CD14-positive monocyte (primary cell): ENCODE measurements around the gene SEMA5B. TPM values are rescaled to one million over a fixed set of nuclear protein-coding genes. Genes with fewer than 3 reads are reported as not detected.

Experiments
- DNase-seq, 3 donors: peaks; one replicate each; pipeline ENCODE4 v3.0.0-alpha.2; 2011 to 2022
- H2AFZ ChIP-seq: 2 replicates; pipeline ENCODE4 v1.6.0; 2012; ENCODE audit warnings: mild to moderate bottlenecking, low read depth, low read length, inconsistent platforms; ENCODE audit not compliant: insufficient read depth, poor library complexity, severe bottlenecking
- H3K27ac ChIP-seq, 2 donors: 1 replicate in 1 of 2; 2 replicates in 1 of 2; pipeline ENCODE4 v1.5.1; 2012 to 2013; ENCODE audit warnings: low read length in 2 of 2, control low read depth in 1 of 2, inconsistent platforms in 1 of 2, low read depth in 1 of 2, mild to moderate bottlenecking in 1 of 2
- H3K27me3 ChIP-seq, 2 donors: one replicate each; pipeline versions ENCODE4 v1.6.0 to v1.6.1; 2011 to 2013; ENCODE audit warnings: low read length in 2 of 2; ENCODE audit not compliant: control insufficient read depth in 2 of 2, insufficient read depth in 2 of 2
- H3K36me3 ChIP-seq, 2 donors: replicated peaks in 1 of 2; 1 replicate in 1 of 2; 2 replicates in 1 of 2; pipeline versions ENCODE4 v1.5.1 to v1.6.1; 2012 to 2013; ENCODE audit warnings: low read length in 2 of 2, control low read depth in 1 of 2, inconsistent platforms in 1 of 2, mild to moderate bottlenecking in 1 of 2; ENCODE audit not compliant: insufficient read depth in 2 of 2, control insufficient read depth in 1 of 2
- H3K4me1 ChIP-seq, 2 donors: 1 replicate in 1 of 2; 2 replicates in 1 of 2; pipeline versions ENCODE4 v1.5.1 to v1.6.1; 2012 to 2013; ENCODE audit warnings: low read length in 2 of 2, control low read depth in 1 of 2, inconsistent platforms in 1 of 2, mild to moderate bottlenecking in 1 of 2, moderate library complexity in 1 of 2; ENCODE audit not compliant: insufficient read depth in 2 of 2, control insufficient read depth in 1 of 2
- H3K4me2 ChIP-seq: replicated peaks from 2 replicates; pipeline ENCODE3; 2012; ENCODE audit warnings: low read length, moderate library complexity, mild to moderate bottlenecking; ENCODE audit not compliant: poor library complexity, severe bottlenecking; ENCODE audit errors: extremely low read depth
- H3K4me3 ChIP-seq, 3 experiments: fragments of 200-600 bp in 1 of 3; sonication (generic) in 1 of 3; replicated peaks in 1 of 3; 1 replicate in 2 of 3; 2 replicates in 1 of 3; pipeline ENCODE4 v1.5.1; 2011 to 2013; ENCODE audit warnings: low read length in 3 of 3, mild to moderate bottlenecking in 3 of 3, control low read depth in 2 of 3, low read depth in 2 of 3, inconsistent platforms in 1 of 3, moderate library complexity in 1 of 3
- H3K79me2 ChIP-seq: 2 replicates; pipeline ENCODE4 v1.6.0; 2012; ENCODE audit warnings: mild to moderate bottlenecking, control low read depth, inconsistent platforms, low read length, moderate library complexity; ENCODE audit not compliant: insufficient read depth
- H3K9ac ChIP-seq: 2 replicates; pipeline ENCODE4 v1.6.0; 2017; ENCODE audit warnings: low read length, mild to moderate bottlenecking; ENCODE audit not compliant: insufficient read depth, poor library complexity, severe bottlenecking
- H3K9me3 ChIP-seq, 2 donors: replicated peaks in 1 of 2; 1 replicate in 1 of 2; 2 replicates in 1 of 2; pipeline versions ENCODE4 v1.5.1 to v1.6.1; 2012 to 2013; ENCODE audit warnings: low read length in 2 of 2, control low read depth in 1 of 2; ENCODE audit not compliant: control insufficient read depth in 1 of 2, insufficient read depth in 1 of 2
- H4K20me1 ChIP-seq: 2 replicates; pipeline ENCODE4 v1.6.0; 2012; ENCODE audit warnings: mild to moderate bottlenecking, low read length, control low read depth, moderate library complexity; ENCODE audit not compliant: insufficient read depth
- H3K27ac Mint-ChIP-seq, 7 donors: one replicate each; pipeline ENCODE4 v1.8.0; 2020; ENCODE audit warnings: mild to moderate bottlenecking in 7 of 7, mixed read lengths in 7 of 7, moderate library complexity in 6 of 7, inconsistent platforms in 2 of 7
- H3K27me3 Mint-ChIP-seq, 3 donors: one replicate each; pipeline ENCODE4 v1.8.0; 2021 to 2022; ENCODE audit warnings: low read depth in 3 of 3, mild to moderate bottlenecking in 3 of 3, mixed read lengths in 3 of 3, moderate library complexity in 3 of 3, inconsistent platforms in 1 of 3
- H3K36me3 Mint-ChIP-seq, 2 donors: one replicate each; pipeline ENCODE4 v1.8.0; 2020; ENCODE audit warnings: mixed read lengths in 2 of 2, inconsistent platforms in 1 of 2, mild to moderate bottlenecking in 1 of 2
- H3K4me1 Mint-ChIP-seq: one replicate; pipeline ENCODE4 v1.8.0; 2020; ENCODE audit warnings: mild to moderate bottlenecking, mixed read lengths
- H3K4me3 Mint-ChIP-seq, 2 donors: one replicate each; pipeline ENCODE4 v1.8.0; 2020; ENCODE audit warnings: mild to moderate bottlenecking in 2 of 2, mixed read lengths in 2 of 2, moderate library complexity in 1 of 2
- H3K9me3 Mint-ChIP-seq, 7 donors: one replicate each; pipeline ENCODE4 v1.8.0; 2020 to 2022; ENCODE audit warnings: mixed read lengths in 7 of 7, mild to moderate bottlenecking in 6 of 7, moderate library complexity in 6 of 7, inconsistent platforms in 2 of 7
- WGBS: methylation state at CpG from one replicate; pipeline ENCODE4 v1.1.5; 2013; ENCODE audit warnings: missing lambda C conversion rate; ENCODE audit not compliant: insufficient coverage; 5-methylcytosine and 5-hydroxymethylcytosine counted together
- intact Hi-C, 2 donors: fragments of 100-400 bp; cut with micrococcal nuclease; formaldehyde crosslinking; loops; one replicate each; pipeline versions ENCODE4 v1.15.0 to v1.15.1; 2023
- polyA plus RNA-seq, 3 donors: library from polyadenylated mRNA; depleted of rRNA in 1 of 3; unstranded in 2 of 3; stranded (reverse) in 1 of 3; fragments of 300-500 nt in 2 of 3; fragments of >200 nt in 1 of 3; fragmentation: Illumina TruSeq in 2 of 3; gene quantifications; 1 replicate in 2 of 3; 2 replicates in 1 of 3; pipeline ENCODE4 v1.2.3, GENCODE V29; 2012 to 2021
- TF ChIP-seq, protein P1 (sequence below): fragments of 200-600 bp; IDR thresholded peaks from one replicate; pipeline ENCODE4 v1.8.0; 2022; ENCODE audit warnings: antibody characterized with exemption, mild to moderate bottlenecking

Gene SEMA5B
- polyA plus RNA-seq, 3 donors, result not detected

DNA sequence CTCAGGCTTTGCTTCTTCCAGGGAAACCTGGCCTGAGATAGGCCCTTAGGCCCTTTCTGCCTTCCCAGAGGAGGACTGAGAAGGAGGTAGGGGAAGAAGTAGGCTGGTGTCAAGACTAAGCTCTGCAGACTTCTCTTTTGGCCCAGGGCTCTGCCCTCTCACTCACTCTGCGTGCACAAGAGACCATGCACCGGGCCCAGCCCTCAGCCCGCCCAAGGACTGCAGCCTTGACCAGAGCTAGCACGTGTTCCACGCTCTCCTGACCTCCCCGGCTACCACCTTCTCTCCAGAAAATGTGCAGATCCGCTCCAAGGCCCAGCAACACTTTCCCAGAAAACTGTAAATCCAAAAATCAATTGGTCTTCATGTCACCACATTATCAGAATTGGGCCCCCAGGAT is 59.8 kb downstream of the SEMA5B start:
- Mint-ChIP-seq H3K4me1 (no peaks in the 10 kb centered on the region), H3K4me3 (no peak overlapping the region), H3K36me3 (no peaks in the 10 kb centered on the region), H3K27ac (no peak overlapping the region), H3K27me3 (peaks cover 1 to 12% (median 10%) of the 10 kb centered on the region in 3 donors), H3K9me3 (no peaks in the 10 kb centered on the region)
- H3K36me3 ChIP-seq, result no peaks in the 10 kb centered on the region
- H3K9me3 ChIP-seq, result no peaks in the 10 kb centered on the region
- DNase-seq, result no peak
- no peaks in the 10 kb centered on the region for H3K4me1 ChIP-seq
- no peaks in the 10 kb centered on the region for H4K20me1 ChIP-seq
- H3K9ac ChIP-seq, result no peak overlapping the region
- no peak overlapping the region for H2AFZ ChIP-seq
- 98% methylated on average over 5 of the region's 7 CpGs for WGBS
- H3K27me3 ChIP-seq, result no peaks in the 10 kb centered on the region
- no peak overlapping the region for H3K4me3 ChIP-seq
- TF ChIP-seq, protein P1, sequence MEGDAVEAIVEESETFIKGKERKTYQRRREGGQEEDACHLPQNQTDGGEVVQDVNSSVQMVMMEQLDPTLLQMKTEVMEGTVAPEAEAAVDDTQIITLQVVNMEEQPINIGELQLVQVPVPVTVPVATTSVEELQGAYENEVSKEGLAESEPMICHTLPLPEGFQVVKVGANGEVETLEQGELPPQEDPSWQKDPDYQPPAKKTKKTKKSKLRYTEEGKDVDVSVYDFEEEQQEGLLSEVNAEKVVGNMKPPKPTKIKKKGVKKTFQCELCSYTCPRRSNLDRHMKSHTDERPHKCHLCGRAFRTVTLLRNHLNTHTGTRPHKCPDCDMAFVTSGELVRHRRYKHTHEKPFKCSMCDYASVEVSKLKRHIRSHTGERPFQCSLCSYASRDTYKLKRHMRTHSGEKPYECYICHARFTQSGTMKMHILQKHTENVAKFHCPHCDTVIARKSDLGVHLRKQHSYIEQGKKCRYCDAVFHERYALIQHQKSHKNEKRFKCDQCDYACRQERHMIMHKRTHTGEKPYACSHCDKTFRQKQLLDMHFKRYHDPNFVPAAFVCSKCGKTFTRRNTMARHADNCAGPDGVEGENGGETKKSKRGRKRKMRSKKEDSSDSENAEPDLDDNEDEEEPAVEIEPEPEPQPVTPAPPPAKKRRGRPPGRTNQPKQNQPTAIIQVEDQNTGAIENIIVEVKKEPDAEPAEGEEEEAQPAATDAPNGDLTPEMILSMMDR, result no peak
- no peak overlapping the region for H3K4me2 ChIP-seq
- no peak overlapping the region for H3K27ac ChIP-seq
- no peaks in the 10 kb centered on the region for H3K79me2 ChIP-seq
- intact Hi-C loops, result no loop called here

DNA sequence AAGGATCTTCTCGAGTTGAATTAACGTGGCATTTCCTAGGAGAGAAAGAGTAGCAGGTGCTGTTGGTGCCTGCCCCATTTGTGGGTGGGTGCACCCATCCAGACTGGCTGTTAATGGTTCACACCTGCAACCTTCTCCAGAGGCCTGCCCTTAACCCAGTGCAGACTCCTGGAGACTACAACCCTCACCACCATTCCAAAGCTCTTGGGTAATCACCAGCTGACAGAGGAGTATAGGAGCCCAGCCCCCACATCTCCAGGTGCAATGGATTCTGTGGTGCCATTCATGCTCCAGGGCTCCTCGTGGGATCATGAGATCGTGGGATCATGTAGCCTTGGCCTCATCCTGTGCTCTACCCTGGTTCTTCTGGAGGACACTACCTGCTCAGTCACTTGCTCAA is 60.2 kb downstream of the SEMA5B start:
- no peak overlapping the region for H3K27ac ChIP-seq
- H3K36me3 Mint-ChIP-seq, result no peaks in the 10 kb centered on the region
- WGBS, result 88% methylated on average over 4 of the region's 4 CpGs
- H3K4me1 Mint-ChIP-seq, result no peaks in the 10 kb centered on the region
- no peak overlapping the region for H3K27ac Mint-ChIP-seq
- H3K9me3 ChIP-seq, result no peaks in the 10 kb centered on the region
- H3K4me2 ChIP-seq, result no peak overlapping the region
- no peaks in the 10 kb centered on the region for H3K4me1 ChIP-seq
- H3K9ac ChIP-seq, result no peak overlapping the region
- H3K27me3 Mint-ChIP-seq, result peaks cover 1 to 12% (median 10%) of the 10 kb centered on the region in 3 donors
- H3K4me3 Mint-ChIP-seq, result no peak overlapping the region
- H3K4me3 ChIP-seq, result no peak overlapping the region
- DNase-seq, result no peak
- intact Hi-C loops, result no loop called here
- H3K9me3 Mint-ChIP-seq, result no peaks in the 10 kb centered on the region
- H2AFZ ChIP-seq, result no peak overlapping the region
- TF ChIP-seq, protein P1, result no peak
- H4K20me1 ChIP-seq, result no peaks in the 10 kb centered on the region
- H3K79me2 ChIP-seq, result no peaks in the 10 kb centered on the region
- H3K36me3 ChIP-seq, result no peaks in the 10 kb centered on the region
- H3K27me3 ChIP-seq, result no peaks in the 10 kb centered on the region
